Mucosa of rectum (tissue), 2 donors: ENCODE measurements around the gene TENT4B.

ENCODE experiments used
- H3K27ac ChIP-seq, 2 donors: one replicate each; pipeline ENCODE4 v1.7.0; 2013; ENCODE audit warnings: inconsistent platforms in 2 of 2, low read depth in 2 of 2, low read length in 2 of 2
- H3K27me3 ChIP-seq, 2 donors: one replicate each; pipeline ENCODE4 v1.7.0; 2013; ENCODE audit warnings: low read length in 2 of 2; ENCODE audit not compliant: control insufficient read depth in 2 of 2, insufficient read depth in 2 of 2
- H3K36me3 ChIP-seq, 2 donors: one replicate each; pipeline ENCODE4 v1.7.0; 2013; ENCODE audit warnings: low read length in 2 of 2; ENCODE audit not compliant: control insufficient read depth in 2 of 2, insufficient read depth in 2 of 2
- H3K4me1 ChIP-seq, 2 donors: one replicate each; pipeline ENCODE4 v1.7.0; 2013; ENCODE audit warnings: low read length in 2 of 2, mild to moderate bottlenecking in 1 of 2; ENCODE audit not compliant: control insufficient read depth in 2 of 2, insufficient read depth in 2 of 2
- H3K4me3 ChIP-seq, 2 donors: one replicate each; pipeline ENCODE4 v1.7.0; 2013; ENCODE audit warnings: low read length in 2 of 2
- H3K9ac ChIP-seq, 2 donors: one replicate each; pipeline ENCODE4 v1.7.0; 2013; ENCODE audit warnings: low read length in 2 of 2, low read depth in 1 of 2, mild to moderate bottlenecking in 1 of 2
- H3K9me3 ChIP-seq, 2 donors: one replicate each; pipeline ENCODE4 v1.7.0; 2013; ENCODE audit warnings: low read length in 2 of 2; ENCODE audit not compliant: control insufficient read depth in 2 of 2
- donor health status: healthy.
- donor health status: Normal muscosa, but diverticular disease.

The TENT4B gene

DNA sequence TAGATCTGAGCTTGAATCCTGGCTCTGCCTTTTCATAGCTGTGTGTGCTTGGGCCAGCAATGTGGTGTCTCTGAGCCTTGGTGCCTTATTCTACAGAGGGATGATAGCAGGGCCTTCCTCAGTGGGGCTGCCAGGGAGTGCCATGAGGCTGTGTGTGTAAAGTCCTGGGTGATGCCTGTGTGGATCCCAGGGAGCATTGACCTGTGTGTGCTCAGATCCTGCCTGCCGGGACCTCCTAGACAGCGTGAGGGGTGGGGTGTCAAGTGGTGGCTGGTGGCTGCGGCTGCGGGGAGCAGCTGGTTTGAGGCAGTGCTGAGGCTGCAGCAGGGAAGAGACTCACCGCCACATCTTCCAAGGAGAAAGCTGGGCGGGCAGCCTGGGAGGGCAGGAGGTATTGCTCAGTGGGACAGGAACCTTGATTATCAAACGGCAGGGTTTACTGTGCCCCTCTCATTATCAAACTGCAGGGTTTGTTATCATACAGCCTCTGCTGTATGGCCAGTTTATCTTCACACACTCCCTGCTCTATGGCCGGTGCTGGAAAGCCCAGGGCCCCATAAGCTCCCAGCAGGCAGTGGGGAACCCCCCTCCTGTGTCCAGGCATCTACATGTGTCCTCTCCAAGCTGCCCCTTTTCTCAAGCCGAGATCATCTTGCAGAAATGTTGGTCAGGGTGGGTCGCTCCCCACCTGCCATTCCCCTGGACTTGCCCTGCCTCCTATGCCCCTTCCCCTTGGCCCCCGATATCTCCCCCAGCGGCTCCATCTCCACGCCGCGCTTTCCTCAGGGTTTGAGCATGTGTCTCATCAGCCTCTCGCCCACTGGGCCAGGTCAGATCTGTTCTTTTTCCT is 110.2 kb downstream of the TENT4B start:
- peaks cover 29 to 41% of the 10 kb centered on the region in 2 donors for H3K4me1 ChIP-seq
- no peak overlapping the region for H3K9ac ChIP-seq
- no peaks in the 10 kb centered on the region for H3K27me3 ChIP-seq
- no peaks in the 10 kb centered on the region for H3K9me3 ChIP-seq
- H3K27ac ChIP-seq, result no peak overlapping the region
- no peak overlapping the region for H3K4me3 ChIP-seq
- no peaks in the 10 kb centered on the region for H3K36me3 ChIP-seq

- Histone ChIP-seq H3K9me3 (no peaks in the 10 kb centered on the region), H3K4me3 (no peak overlapping the region), H3K27me3 (no peaks in the 10 kb centered on the region), H3K27ac (no peak overlapping the region), H3K36me3 (no peaks in the 10 kb centered on the region), H3K9ac (no peak overlapping the region), H3K4me1 (peaks cover 31 to 40% of the 10 kb centered on the region in 2 donors)
Observed at GRCh38 chr16:50263940-50264929, 111.1 kb downstream of the TENT4B start.

- Histone ChIP-seq H3K27ac (peak overlapping the region in 1 of 2 donors; percentile 78), H3K9me3 (no peaks in the 10 kb centered on the region), H3K27me3 (no peaks in the 10 kb centered on the region), H3K9ac (no peak overlapping the region), H3K36me3 (no peaks in the 10 kb centered on the region), H3K4me3 (no peak overlapping the region), H3K4me1 (peaks cover 27 to 31% of the 10 kb centered on the region in 2 donors)
Observed at GRCh38 chr16:50265260-50265659, 112.2 kb downstream of the TENT4B start.

DNA sequence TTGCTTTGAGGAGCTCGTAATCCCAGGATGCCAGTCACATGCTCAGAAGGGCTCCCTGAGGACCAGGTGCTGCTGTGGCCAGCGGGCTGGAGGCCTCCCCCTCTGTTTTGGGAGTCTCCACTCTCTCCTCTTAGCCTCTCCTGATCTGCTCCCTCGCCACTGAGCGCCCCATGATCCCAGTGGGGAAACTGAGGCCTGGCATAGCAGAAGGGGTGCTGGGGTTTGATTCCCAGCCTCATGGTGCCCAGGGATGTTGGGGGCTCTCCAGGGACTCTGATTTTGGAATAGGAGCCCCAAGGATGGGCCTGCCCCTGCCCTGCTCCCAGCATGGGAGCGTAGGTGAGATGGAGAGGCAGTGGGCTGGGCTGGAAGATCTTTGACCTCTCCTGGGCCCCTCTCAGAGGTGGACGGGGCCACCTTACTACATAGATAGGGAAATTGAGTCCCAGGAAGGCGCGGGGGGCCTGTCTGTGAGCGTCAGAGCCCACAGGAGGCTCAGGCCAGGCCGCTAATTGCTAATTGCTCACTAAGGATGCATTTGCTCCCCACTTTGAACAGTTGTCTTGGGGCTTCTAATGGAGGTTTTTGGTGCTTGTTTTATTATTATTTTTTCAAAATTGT is 112.7 kb downstream of the TENT4B start:
- peak overlapping the region in 1 of 2 donors; percentile 75 for H3K9ac ChIP-seq
- no peaks in the 10 kb centered on the region for H3K36me3 ChIP-seq
- H3K27me3 ChIP-seq, result no peaks in the 10 kb centered on the region
- H3K4me1 ChIP-seq, result peaks cover 27 to 31% of the 10 kb centered on the region in 2 donors
- no peaks in the 10 kb centered on the region for H3K9me3 ChIP-seq
- peak overlapping the region; percentile 78 to 80 for H3K27ac ChIP-seq
- H3K4me3 ChIP-seq, result peak overlapping the region; percentile 26 to 61

DNA sequence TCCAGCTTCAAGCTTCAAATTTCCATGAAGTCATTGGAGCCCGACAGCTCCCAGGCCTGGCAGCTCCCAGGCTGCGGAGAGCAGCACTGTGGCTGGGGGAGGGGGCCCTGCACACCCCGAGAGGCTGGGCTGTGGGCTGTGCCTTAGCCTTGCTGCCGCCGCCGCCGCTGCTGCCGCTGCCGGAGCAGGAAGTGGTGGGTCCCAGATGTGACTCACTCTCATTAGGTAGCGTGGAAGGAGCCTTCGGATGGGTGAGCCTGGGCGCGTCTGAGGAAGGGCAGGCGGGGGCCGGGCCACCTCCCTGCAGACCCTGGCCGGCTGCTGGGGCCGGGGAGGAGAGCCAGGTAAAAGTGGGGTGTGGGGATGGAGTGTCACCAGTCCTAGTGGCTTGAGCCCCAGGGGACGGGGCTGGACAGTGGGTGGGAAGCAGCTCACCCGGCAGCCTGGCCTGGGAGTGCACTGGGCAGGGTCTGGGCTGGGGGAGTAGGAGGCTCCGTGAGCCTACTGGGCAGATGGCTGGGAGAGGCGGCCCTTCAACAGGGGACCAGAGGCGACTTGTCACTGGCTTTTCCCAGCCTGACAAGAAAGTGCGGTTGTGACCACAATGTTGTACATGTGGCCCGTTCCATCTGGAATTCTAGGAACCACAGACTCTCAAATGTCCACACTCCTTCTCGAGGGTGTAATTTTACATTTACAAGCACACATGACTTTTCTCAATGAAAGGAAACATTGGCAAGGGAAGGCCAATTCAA is 113.4 kb downstream of the TENT4B start, which contains the start of gene ADCY7:
Gene ADCY7, plus strand, starts transcription at position 215 of the 755 bp plus-strand sequence. CDS start 21,629 bp downstream, outside the sequence.
- H3K36me3 ChIP-seq, result no peaks in the 10 kb centered on the region
- H3K9me3 ChIP-seq, result no peaks in the 10 kb centered on the region
- H3K27me3 ChIP-seq, result no peaks in the 10 kb centered on the region
- peak within 1 kb of the TSS; percentile 56 to 75 for H3K9ac ChIP-seq
- H3K4me1 ChIP-seq, result peaks cover 27 to 31% of the 10 kb centered on the region in 2 donors
- peak within 1 kb of the TSS; percentile 61 to 69 for H3K4me3 ChIP-seq
- H3K27ac ChIP-seq, result peak within 1 kb of the TSS; percentile 78 to 80

GRCh38 chr16:50267151-50267631 is 114.1 kb downstream of the TENT4B start:
- Histone ChIP-seq H3K9ac (peak overlapping the region; percentile 56 to 75), H3K4me1 (peaks cover 26 to 27% of the 10 kb centered on the region in 2 donors), H3K4me3 (peak overlapping the region; percentile 26 to 69), H3K9me3 (no peaks in the 10 kb centered on the region), H3K27me3 (no peaks in the 10 kb centered on the region), H3K27ac (peak overlapping the region; percentile 61 to 80), H3K36me3 (no peaks in the 10 kb centered on the region)

DNA sequence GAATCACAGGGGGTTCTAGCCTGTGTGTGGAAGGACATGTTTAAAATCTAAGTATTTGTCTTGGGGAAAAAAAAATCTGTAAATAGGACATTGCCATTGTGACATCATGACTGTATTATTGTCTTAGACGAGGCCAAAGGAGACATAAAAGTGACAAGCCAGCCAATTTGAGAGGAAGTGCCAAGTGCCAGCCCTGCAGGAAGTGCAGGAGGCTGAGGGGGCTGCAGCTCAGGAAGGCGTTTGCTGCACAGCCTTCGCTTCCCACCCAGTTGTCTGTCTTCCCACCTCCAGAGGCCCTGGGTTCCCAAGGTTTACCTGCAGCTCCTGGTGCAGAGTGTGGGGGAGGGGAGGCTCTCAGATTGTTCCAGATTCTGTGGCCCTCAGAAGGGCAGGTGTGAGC is 114.5 kb downstream of the TENT4B start:
- Histone ChIP-seq H3K4me1 (peaks cover 26 to 27% of the 10 kb centered on the region in 2 donors), H3K9ac (no peak overlapping the region), H3K4me3 (peak overlapping the region in 1 of 2 donors; percentile 69), H3K36me3 (no peaks in the 10 kb centered on the region), H3K27ac (peak overlapping the region in 1 of 2 donors; percentile 61), H3K27me3 (no peaks in the 10 kb centered on the region), H3K9me3 (no peaks in the 10 kb centered on the region)

GRCh38 chr16:50268352-50268751 is 115.2 kb downstream of the TENT4B start:
- H3K27me3 ChIP-seq, result no peaks in the 10 kb centered on the region
- no peak overlapping the region for H3K9ac ChIP-seq
- no peaks in the 10 kb centered on the region for H3K9me3 ChIP-seq
- no peaks in the 10 kb centered on the region for H3K36me3 ChIP-seq
- H3K27ac ChIP-seq, result no peak overlapping the region
- H3K4me1 ChIP-seq, result peaks cover 26 to 29% of the 10 kb centered on the region in 2 donors
- no peak overlapping the region for H3K4me3 ChIP-seq

GRCh38 chr16:50269061-50269705 is 116.1 kb downstream of the TENT4B start:
- H3K4me3 ChIP-seq, result no peak overlapping the region
- no peaks in the 10 kb centered on the region for H3K27me3 ChIP-seq
- H3K9me3 ChIP-seq, result no peaks in the 10 kb centered on the region
- H3K9ac ChIP-seq, result no peak overlapping the region
- no peak overlapping the region for H3K27ac ChIP-seq
- peaks cover 26 to 31% of the 10 kb centered on the region in 2 donors for H3K4me1 ChIP-seq
- H3K36me3 ChIP-seq, result no peaks in the 10 kb centered on the region
